MCF 10A (cell line): Measurements from ENCODE around the gene NATD1. TPM values are rescaled to one million over a fixed set of nuclear protein-coding genes. Genes with fewer than 3 reads are reported as not detected.

Experiments used
- BruUV-seq: library from RNA; stranded (reverse); fragments of 400-500 nt; replicated peaks from 2 replicates; lab custom pipeline; 2021; lab: Mats Ljungman, UMichigan
- CTCF ChIA-PET: fragments of 300-600 bp; sonication (Branson Sonifier 250); formaldehyde crosslinking; extraction: SDS; loops from one replicate; lab custom pipeline; 2021; ENCODE audit warnings: antibody characterized with exemption, inconsistent platforms; lab: Yijun Ruan, JAX
- POLR2A ChIA-PET: fragments of 300-600, 350-650 bp; sonication (Branson Sonifier 250); formaldehyde crosslinking; extraction: SDS; loops from one replicate; lab custom pipeline; 2020; ENCODE audit warnings: antibody characterized with exemption, inconsistent platforms; lab: Yijun Ruan, JAX
- DNase-seq: peaks from one replicate; pipeline ENCODE4 v3.0.0-alpha.2; 2018; ENCODE audit not compliant: unreplicated experiment
- H3K27ac Mint-ChIP-seq: one replicate; pipeline ENCODE4 v1.8.0; 2022; ENCODE audit warnings: mild to moderate bottlenecking, low read depth, mixed read lengths; ENCODE audit not compliant: unreplicated experiment
- H3K27me3 Mint-ChIP-seq: one replicate; pipeline ENCODE4 v1.8.0; 2022; ENCODE audit warnings: mixed read lengths; ENCODE audit not compliant: insufficient read depth, unreplicated experiment
- H3K36me3 Mint-ChIP-seq: one replicate; pipeline ENCODE4 v1.8.0; 2022; ENCODE audit warnings: mild to moderate bottlenecking, moderate library complexity, mixed read lengths; ENCODE audit not compliant: insufficient read depth, unreplicated experiment
- H3K4me1 Mint-ChIP-seq: one replicate; pipeline ENCODE4 v1.8.0; 2022; ENCODE audit warnings: mixed read lengths; ENCODE audit not compliant: insufficient read depth, unreplicated experiment
- H3K4me3 Mint-ChIP-seq: one replicate; pipeline ENCODE4 v1.8.0; 2022; ENCODE audit warnings: mild to moderate bottlenecking, moderate library complexity, mixed read lengths; ENCODE audit not compliant: unreplicated experiment
- H3K9me3 Mint-ChIP-seq: one replicate; pipeline ENCODE4 v1.8.0; 2022; ENCODE audit warnings: mixed read lengths; ENCODE audit not compliant: unreplicated experiment
- intact Hi-C: fragments of 100-400 bp; cut with micrococcal nuclease; formaldehyde crosslinking; loops from 2 replicates; pipeline ENCODE4 v1.14.1; 2022
- total RNA-seq: library from RNA; stranded (reverse); gene quantifications from 2 replicates; pipeline ENCODE4 v1.2.3, GENCODE V29; 2022
- TF ChIP-seq, protein P1 (sequence below): fragments of 200-600 bp; IDR thresholded peaks from one replicate; pipeline ENCODE4 v1.8.0; 2022; ENCODE audit warnings: antibody characterized with exemption, mild to moderate bottlenecking; ENCODE audit not compliant: unreplicated experiment

Gene NATD1
- total RNA-seq, 1 experiment from 2014 or later: 2.3 TPM

DNA sequence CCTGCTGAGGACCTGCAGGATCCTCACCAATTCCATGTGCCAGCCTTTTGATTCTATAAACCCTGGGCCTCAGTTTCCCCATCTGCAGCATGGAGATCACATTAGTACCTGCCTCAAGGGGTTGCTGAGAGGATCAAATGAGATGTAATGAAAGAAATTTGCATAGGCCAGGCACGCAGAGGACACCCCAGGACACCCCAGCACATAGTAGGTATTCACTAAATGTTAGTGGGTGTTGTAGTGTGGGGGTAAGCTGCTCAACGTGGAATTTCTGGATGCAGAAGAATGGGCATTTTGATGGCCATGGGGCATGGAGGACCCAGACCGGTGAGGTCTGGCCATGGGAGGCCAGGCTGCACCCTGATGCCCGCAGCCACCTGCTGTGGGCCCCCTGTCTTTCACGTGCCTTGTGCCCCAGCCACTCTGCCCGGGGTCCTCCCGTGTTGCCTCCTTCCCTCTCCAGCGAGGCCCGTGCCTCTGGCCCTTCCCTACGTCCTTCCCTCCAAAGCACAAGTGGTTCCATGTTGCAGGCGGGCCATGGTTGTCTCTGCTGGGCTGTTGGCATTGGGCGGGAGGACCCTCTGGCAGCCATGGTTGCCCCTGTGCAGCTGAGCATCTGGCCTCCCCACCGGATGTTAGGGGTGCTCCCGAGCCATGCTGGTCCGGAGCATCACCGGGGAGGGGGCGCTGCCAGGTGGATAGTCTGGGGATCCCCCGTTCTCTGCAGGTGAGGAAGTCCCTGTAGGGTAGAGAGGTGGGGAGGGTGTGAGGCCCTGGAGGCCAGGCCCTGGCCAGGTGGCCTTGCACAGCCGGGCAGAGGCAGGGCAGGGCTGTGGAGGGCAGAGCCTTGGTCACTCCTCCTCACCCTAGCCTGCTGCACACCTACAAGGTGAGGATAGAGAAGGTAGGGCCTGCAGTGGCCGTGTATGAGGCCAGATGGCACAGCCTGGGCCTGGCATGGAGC lies 39.9 kb upstream of the NATD1 start:
- no peak for DNase-seq
- H3K9me3 Mint-ChIP-seq: no peaks in the 10 kb centered on the region
- H3K4me3 Mint-ChIP-seq: no peak overlapping the region
- BruUV-seq: no TSS peak
- CTCF ChIA-PET: no interaction called here
- TF ChIP-seq, protein P1, sequence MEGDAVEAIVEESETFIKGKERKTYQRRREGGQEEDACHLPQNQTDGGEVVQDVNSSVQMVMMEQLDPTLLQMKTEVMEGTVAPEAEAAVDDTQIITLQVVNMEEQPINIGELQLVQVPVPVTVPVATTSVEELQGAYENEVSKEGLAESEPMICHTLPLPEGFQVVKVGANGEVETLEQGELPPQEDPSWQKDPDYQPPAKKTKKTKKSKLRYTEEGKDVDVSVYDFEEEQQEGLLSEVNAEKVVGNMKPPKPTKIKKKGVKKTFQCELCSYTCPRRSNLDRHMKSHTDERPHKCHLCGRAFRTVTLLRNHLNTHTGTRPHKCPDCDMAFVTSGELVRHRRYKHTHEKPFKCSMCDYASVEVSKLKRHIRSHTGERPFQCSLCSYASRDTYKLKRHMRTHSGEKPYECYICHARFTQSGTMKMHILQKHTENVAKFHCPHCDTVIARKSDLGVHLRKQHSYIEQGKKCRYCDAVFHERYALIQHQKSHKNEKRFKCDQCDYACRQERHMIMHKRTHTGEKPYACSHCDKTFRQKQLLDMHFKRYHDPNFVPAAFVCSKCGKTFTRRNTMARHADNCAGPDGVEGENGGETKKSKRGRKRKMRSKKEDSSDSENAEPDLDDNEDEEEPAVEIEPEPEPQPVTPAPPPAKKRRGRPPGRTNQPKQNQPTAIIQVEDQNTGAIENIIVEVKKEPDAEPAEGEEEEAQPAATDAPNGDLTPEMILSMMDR: no peak
- no peaks in the 10 kb centered on the region for H3K27me3 Mint-ChIP-seq
- intact Hi-C loops: no loop called here
- H3K4me1 Mint-ChIP-seq: peaks cover 9% of the 10 kb centered on the region
- POLR2A ChIA-PET: no interaction called here
- H3K36me3 Mint-ChIP-seq: peaks cover 38% of the 10 kb centered on the region
- no peak overlapping the region for H3K27ac Mint-ChIP-seq

DNA sequence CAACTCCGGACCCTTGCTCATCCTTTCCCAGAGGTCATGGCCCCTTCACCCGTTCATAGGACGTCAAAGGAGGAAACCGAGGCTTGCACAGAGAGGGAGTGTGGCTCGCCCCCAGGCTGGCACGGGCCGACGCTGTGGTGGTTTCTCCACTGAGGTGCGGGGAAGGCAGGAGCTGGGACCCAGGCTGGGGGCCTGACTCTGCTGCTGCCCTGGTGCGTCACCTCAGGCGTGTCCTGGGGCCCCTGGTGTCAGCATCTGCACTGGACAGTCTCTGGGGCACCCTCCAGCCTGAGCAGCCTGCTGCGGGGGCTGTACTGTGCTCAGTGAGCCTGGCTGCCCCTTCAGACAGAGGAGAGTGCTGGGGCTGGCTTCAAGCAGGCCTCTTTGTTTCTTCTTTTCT lies 38.7 kb upstream of the NATD1 start:
- Mint-ChIP-seq H3K27me3 (no peaks in the 10 kb centered on the region), H3K9me3 (no peaks in the 10 kb centered on the region), H3K36me3 (peaks cover 31% of the 10 kb centered on the region), H3K4me1 (peaks cover 21% of the 10 kb centered on the region), H3K27ac (no peak overlapping the region), H3K4me3 (no peak overlapping the region)
- TF ChIP-seq, protein P1: no peak
- ChIA-PET CTCF (no interaction called here), POLR2A (no interaction called here)
- intact Hi-C loops: no loop called here
- BruUV-seq: no TSS peak
- DNase-seq: no peak

DNA sequence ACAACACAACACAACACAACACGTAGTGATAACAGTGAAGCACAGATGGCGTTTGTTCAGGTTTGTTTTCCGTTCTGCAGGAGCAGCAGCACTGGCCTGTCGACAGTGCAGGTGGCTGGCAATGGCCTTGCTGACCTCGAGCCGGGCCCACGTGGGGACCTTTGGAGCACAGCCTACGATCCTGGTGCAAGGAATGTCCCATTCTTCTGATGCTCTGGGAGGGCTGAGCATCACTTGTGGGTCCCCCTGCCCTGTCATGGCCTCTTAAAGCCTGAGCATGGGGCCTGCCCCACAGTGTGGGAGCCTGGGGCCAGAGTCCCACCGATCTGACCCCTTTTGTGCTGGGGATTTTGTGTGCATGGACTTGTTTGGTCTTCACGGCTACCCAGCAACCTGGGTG lies 38.1 kb upstream of the NATD1 start:
- TF ChIP-seq, protein P1: no peak
- no peaks in the 10 kb centered on the region for H3K27me3 Mint-ChIP-seq
- BruUV-seq: no TSS peak
- H3K4me3 Mint-ChIP-seq: no peak overlapping the region
- ChIA-PET POLR2A (no interaction called here), CTCF (no interaction called here)
- no peak for DNase-seq
- H3K27ac Mint-ChIP-seq: no peak overlapping the region
- H3K4me1 Mint-ChIP-seq: peaks cover 25% of the 10 kb centered on the region
- H3K9me3 Mint-ChIP-seq: no peaks in the 10 kb centered on the region
- peaks cover 26% of the 10 kb centered on the region for H3K36me3 Mint-ChIP-seq
- intact Hi-C loops: no loop called here

DNA sequence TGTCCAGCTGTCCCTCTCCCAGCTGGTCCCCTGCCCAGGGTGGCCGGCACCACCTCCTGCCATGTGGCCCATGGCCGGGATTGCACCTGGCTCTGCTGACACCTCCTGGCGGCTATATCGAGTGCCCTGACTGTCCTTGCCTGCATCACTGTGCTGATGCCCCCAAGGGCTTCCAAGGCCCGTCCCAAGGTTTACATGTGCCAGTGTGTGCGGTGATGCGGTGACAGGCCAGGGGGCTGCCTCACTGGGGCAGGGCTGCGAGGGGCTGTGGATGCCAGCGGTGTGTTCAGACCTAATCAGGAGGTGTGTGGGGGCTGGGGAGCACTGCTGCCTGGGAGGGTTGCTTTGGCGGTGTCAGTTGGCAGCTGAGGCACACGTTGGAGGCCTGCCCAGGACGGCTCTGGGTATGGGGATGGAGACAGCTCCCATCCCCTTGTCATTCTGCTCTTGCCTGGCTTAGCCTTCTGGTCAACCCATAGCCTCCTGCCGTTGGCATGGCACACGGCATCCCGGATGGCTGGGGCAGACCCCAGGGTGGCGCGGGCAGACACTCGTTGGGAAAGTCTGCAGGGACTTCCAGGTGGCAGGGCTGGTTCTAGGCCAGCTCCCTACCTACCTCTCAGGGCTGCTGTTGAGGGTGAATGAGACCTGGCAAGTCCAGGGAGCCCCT lies 36.8 kb upstream of the NATD1 start:
- Mint-ChIP-seq H3K36me3 (peaks cover 21% of the 10 kb centered on the region), H3K27ac (no peak overlapping the region), H3K9me3 (no peaks in the 10 kb centered on the region), H3K27me3 (no peaks in the 10 kb centered on the region), H3K4me3 (no peak overlapping the region), H3K4me1 (peaks cover 28% of the 10 kb centered on the region)
- intact Hi-C loops: loop anchor here (5.0 kb wide), 1 partner anchor 78 kb away; the partner anchor contains the start of gene TMEM11
- TF ChIP-seq, protein P1: no peak
- DNase-seq: no peak
- ChIA-PET CTCF (interaction anchor here (1.0 to 2.7 kb wide), 2 partner anchors 10 to 167 kb away, joined by 4 to 13 read pairs; no protein-coding TSS in a partner anchor), POLR2A (no interaction called here)
- BruUV-seq: no TSS peak
